ENCODE measurements around the gene EFCAB11. TPM values are rescaled to one million over a fixed set of nuclear protein-coding genes. Genes with fewer than 3 reads are reported as not detected.

The EFCAB11 gene, protein sequence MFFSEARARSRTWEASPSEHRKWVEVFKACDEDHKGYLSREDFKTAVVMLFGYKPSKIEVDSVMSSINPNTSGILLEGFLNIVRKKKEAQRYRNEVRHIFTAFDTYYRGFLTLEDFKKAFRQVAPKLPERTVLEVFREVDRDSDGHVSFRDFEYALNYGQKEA
- 2.7 and 3.4 TPM in 2 replicates for total RNA-seq

DNA sequence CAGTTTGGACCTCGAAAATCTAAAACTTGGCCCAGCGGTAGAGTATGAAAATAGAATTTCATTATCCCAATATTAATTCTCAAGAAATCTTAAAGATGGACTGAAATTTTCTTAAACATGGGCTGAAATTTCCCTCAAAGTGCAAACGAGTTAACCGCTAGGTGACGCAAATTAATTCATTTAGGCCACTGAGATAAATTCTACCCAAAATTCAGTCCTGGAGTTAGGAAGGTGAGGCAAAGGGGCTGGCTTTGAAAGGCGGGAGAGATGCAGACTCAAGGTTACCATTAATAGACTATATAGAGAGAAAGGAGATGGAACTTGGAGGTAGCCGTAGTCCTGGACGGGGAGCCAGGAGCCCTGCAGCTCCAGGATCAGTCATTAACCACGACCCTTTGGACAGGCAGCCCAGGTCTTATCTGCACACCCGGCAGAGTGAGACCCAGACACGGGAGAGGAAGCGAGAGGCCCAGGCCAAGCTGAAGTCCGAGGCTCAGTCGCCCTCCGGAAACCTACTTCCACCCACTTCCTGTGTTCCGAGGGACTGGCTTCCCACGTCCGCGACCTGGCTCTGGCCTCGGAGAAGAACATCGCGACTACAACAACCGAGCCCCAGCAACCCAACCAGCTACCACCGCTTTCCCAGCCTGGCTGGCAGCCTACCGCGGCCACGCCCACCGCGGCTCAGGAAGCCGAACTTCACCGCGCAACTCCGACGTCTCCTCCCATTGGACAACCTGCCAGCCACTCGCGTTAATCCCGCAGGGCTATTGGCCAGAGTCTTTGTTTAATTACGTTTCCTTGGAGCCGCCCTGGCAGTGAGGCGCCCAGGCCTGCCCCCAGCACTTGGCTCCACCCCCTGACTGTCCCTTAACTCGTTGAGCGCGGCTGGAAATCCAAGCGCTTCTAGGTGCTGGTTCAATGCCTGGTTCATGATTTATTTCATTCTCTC lies at the start of gene EFCAB11:
Gene EFCAB11, minus strand, starts transcription at position 661 of the 952 bp plus-strand sequence. Its CDS starts 70 bp downstream, at position 591.
- peak; percentile 98 to 99 for DNase-seq (ENCODE audit: low read depth in 2 of 2)

DNA sequence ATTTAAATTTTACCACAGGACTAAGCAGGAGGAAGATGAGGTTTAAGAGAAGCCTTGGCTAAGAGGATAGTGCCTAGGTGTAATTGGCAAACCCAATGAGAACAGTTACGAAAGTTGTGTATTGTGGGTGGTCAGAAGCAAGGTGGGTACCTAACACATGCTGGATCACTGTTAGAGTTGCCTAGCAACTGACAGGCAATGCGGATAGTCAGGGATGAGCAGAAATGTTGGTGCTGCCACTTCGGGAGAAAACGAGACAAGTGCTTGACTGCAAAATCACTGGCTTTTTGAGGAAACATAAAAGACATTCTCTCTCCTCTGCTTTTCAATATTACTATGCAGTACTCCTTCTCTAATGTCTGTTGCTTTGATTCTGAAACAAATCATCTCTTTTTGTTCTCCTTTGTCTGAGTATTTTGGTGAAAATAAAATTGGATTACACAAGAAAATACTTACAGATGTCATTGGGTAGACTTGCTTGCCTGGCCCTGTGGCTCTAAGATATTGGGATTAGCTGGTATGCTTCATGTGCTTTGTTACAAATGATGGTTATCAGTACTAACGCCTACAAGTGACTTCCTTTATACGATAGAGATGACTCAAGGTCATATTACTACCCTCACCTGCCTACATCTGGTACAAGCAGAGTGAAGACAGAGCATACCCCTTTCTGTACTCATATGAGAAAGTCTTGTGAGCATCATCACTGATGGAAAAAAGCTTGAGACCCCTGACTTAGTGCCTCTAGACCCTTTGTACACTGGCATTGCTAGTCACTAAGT lies 49.2 kb upstream of the EFCAB11 start:
- no peak for DNase-seq (ENCODE audit: low read depth in 2 of 2)

DNA sequence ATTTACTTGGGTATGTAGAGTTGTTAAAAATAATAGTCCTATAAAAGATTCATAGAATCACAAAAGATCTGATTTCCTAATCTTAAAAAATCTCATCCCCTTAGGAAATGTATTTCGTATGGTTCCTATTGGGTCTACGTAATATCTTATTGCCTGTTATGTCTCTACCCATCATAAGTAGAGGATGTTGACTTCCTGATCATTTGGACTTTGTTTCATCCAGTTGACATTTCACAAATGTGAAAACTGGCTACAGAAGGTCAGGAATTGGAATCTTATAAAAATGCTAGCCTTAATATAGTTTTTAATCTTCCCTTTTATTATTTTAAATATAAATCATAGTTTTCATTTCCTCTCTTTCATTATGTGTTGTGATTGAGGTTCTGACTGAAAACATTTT lies 46.4 kb upstream of the EFCAB11 start:
- DNase-seq (ENCODE audit: low read depth in 2 of 2): no peak

DNA sequence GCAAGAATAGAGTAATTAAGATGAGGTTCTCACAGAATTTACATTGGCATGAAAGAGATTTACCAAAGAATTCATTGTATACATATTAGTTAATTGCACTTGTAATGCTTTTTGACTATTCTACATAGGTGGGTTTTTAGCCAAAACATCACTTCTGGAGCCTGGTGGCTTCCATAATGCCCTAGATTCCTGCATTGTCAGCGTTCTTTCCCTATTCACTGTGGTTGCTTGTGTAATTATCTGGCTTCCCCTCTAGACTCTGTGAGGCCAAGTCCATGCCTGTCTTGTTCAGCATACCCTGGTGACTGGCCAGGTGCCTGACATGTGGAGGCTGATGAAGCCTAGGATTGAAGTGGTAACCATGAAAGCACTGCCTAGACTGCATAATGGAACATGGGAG lies 42.4 kb upstream of the EFCAB11 start:
- DNase-seq (ENCODE audit: low read depth in 2 of 2): no peak

DNA sequence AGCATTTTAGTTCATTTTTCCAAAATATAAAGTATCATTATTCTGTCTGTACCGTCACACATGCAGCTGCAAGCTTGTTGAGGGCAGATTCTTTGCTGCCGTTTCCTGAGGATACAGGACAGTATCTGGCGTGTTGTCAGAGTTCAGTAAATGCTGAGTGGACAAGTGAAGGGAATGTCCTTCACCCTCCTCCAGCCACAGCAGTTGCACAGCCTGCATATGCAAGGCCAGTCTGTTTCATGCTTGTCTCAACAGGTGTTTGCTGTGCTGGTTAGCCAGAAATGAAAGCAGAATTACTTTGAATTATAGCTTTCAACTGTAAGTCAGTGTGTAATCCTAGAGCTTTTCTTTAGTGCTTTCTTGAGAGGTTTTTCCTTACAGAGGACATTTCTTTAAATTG lies 37.7 kb upstream of the EFCAB11 start:
- DNase-seq (ENCODE audit: low read depth in 2 of 2): no peak

DNA sequence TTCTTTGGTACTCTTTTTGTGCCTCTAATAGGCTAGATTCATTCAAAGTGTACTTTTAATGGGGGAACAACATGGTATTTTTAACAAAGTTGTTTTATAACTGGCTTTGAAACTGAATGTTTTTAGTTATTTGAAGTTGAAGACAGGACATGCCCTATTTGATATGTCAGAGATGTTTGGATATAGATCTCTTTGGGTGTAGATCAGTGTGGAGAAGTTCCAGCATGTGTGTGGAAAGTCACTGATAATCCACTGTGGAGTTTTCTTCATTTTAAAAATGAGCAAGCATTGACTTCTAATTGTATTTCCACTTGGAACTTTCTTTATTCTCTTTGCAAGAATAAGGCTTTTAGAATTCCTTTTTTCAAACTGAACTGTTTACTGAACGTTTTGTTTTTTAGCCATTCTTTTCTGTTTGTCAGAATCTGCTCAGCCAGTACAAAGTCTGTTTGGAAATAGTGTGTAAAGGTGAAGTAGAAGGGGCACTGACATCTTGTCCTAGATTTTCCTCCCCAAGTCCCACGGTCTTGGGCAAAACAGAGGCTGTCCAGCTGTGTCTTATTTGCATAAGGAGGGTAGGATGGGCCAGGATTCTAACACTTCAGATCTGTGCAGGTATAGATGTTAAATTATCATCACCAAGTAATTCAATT lies 36.2 kb upstream of the EFCAB11 start:
- DNase-seq (ENCODE audit: low read depth in 2 of 2): no peak

DNA sequence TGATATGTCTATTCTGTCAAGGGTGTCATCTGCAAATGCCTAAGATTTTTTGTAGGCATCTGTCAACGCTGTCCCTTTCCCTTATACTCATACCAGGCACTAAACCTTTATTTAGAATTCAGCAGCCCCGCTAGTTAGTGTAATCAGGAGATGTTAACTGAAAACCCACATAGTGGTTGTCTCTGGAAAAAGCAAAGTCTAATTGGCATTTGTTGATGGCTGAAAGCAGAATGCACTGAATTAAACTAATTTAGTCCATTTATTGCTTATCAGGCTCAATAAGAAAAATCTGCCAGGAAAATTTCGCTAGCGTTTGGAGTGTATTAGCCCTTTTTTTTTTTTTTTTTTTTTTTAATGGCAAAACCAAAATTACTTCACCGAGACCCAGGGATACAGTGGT lies 35.7 kb upstream of the EFCAB11 start:
- DNase-seq (ENCODE audit: low read depth in 2 of 2): no peak

DNA sequence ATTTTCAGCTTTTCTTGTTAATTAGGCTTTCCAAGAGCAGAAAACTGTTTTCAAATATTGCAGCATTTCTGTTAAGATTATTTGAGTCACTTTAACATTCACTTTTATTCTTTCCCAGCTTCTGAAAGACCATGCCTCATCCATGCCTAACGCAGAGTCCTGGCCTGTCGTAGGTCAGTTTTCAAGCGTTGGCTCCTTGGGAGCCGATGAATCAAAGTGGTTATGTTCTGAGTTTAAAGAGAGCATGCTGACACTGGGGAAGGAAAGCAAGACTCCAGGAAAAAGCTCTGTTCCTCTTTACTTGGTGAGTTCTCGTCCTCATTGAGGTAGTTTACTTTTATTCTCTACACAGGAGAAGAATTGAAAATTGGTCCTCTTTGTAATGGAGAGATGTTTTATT lies 34.3 kb upstream of the EFCAB11 start:
- no peak for DNase-seq (ENCODE audit: low read depth in 2 of 2)

DNA sequence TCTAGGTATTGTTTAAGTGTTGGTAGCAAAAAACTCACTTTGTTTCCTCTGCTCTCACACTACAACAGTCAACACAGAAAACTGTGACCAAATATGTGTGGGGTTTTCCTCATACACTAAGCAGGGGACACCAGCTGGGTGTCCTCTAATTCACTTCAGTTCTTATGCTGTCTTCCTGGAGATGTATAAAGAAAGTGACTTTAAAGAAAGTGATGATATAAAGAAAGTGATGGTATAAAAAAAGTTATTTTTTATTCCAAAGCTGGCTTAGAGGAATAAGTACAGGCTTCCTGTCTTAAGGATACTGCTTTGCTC lies 32.6 kb upstream of the EFCAB11 start:
- no peak for DNase-seq (ENCODE audit: low read depth in 2 of 2)

DNA sequence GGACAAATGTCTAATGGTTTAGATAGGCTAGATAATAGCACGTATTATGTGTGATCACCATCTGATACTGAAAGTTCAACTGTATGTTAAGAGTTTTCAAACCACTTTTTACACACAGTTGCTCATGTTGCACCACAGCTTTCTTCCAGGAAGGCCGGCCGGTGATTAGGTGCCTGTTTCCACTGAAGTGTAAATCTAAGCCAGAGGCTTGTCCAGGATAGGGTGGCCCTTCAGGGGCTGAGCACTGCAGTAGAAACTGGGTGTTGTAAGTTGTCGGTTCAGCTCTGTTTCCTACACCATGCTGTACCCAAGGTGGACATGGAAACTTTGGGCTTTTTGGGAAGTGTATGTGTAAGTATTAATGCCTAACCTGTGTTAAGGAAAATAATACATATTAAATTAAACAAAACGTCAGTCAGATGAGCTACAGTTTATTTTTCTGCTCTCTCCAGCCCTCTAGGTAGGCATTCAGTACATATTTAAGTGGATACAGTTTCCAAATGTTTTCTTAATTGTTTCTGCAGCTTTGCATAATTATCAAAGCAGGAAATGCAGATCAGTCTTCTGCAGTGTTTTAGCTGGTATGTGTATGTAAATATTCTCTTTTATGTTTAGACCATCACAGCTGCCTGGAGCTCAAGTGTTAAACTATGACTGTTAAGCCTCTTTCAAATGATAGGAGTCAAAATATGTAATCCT lies 32.1 kb upstream of the EFCAB11 start:
- DNase-seq (ENCODE audit: low read depth in 2 of 2): no peak

DNA sequence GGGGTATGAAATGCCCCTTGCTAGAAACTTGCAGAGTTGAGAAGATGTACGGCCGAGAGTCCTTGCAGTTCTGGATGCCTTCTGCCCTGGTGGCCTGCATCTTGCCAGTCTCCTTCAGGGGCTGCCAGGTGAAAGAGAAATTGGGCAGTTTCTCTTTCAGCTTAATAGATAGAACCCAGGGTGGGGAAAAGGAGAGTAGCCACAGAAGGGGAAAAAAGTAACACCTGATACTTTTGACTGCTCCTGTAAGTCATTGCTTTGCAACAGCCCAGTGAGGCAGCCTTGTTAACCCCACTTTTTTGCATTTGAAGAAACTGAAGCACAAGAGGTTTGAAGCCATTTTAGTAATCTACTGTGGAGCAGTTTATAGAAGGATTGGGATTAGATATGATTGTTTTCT lies 28.8 kb upstream of the EFCAB11 start:
- DNase-seq (ENCODE audit: low read depth in 2 of 2): no peak

DNA sequence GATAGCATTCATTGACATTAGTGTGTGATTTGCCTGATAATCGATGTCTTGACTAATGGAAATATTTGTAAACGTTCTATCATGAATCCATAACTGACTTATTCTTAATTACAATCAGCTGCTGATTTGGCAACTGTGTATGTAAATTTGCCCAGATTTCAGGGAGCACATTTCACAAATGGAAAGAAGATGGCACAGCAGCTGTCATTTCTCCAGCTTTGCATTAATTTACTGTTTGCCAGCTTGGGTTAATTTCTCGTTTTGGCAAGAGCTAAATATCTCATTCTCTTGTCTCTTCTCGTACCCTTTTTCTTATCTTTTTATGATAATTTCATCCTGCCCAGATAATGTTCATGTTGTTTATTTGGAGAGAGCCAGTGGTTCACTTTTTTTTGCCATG lies 24.1 kb upstream of the EFCAB11 start:
- DNase-seq (ENCODE audit: low read depth in 2 of 2): no peak

DNA sequence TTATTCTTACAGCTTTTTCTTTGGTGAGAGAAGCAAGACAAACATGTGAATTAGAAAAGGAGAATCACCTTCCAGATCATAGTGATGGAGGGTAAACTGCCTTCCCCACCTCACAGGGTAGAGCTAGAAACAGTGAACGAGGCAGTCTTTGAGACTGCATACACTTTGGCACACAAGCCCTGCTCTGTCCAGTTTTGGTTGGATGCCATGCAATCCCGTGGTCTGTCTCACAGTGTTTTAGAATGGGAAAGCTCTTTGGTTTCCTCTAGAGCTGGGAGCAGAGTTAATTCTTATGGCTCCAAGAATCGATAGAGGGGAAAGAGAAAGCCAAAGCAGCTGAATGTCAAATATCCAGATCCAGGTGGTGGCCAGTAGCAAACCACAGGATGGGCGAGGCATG lies 23.1 kb upstream of the EFCAB11 start:
- no peak for DNase-seq (ENCODE audit: low read depth in 2 of 2)

DNA sequence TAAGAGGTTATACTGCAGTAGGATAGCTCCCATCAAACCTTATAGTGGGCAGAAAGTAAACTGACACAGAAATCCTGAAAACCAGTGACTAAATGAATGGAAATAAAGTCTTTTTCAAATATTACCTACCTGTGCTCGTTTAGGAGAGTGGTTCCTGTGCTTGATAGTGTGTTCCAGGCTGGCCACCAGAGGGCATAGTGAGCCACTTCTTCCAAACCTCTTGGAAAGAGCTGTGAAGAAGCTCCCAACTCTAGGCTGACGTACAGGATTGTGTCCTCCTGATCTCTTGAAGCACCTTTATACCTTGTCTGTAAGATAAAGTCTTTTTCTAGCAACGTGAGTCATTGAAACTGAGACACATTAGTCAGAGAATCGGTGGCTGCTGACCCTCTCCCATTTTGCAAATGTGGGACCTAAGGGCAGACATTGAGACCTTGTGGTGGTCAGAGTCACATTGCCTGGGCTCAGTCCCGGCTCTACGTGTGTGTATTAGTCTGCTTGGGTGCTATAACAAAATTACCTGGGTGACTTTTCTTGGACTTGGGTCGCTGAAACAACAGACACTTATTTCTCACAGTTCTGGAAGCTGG lies 18.8 kb upstream of the EFCAB11 start:
- DNase-seq (ENCODE audit: low read depth in 2 of 2): peak; percentile 38 to 76

DNA sequence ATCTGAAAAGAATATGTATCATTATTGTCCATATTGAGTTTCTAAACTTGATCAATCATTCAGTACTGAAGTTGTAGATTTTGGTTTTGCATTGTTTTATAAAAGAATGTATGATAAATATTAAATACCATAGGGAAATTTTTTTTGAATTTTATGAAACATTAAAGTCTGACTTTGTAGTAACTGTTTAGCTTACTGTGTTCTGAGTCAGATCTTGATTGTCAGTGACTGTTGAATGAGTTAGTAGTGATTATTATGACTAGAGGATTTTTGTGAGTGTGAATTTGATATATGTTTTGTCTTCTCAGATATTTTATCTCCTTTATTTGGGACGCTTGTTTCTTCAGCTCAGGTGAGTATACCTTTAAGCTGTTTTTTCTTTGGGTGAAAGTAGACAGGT lies 11.3 kb upstream of the EFCAB11 start:
- no peak for DNase-seq (ENCODE audit: low read depth in 2 of 2)

DNA sequence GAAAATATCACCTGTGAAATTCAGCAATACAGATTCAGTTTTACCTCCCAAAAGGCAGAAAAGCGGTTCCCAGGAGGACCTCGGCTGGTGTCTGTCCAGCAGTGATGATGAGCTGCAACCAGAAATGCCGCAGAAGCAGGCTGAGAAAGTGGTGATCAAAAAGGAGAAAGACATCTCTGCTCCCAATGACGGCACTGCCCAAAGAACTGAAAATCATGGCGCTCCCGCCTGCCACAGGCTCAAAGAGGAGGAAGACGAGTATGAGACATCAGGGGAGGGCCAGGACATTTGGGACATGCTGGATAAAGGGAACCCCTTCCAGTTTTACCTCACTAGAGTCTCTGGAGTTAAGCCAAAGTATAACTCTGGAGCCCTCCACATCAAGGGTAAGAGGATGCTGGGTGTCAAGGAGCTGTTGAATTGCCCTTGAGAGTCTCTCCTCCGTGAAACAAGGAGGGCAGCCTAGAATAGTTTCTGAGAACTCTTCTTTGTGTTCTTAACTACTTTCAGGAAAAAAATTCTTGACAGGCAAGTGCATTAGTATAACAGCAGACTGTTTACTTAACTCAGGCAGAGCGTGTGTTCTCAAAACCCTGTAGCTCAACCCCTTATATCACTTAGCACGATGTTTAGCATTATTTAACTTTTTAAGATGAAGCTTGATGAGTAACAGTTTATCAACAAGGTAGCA lies 8.9 kb upstream of the EFCAB11 start:
- no peak for DNase-seq (ENCODE audit: low read depth in 2 of 2)

DNA sequence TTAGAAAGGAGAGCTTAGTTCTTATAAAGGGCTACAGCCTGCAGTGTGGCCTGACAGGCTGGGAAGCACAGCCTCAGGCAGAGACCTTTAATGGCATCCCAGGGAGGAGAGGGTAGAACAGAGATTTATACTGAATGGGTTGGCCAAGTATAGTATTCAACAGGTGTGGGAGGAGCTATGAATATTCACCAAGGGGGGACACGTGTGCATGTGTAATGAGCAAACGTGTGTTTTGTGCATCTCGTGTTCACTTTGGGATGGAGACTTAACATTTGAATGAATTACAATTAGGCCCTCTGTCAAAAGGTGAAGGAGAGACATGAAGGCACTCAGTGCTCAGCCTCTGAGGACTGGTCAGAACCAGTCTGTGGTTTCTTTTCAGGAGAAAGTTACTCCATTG lies 6.4 kb upstream of the EFCAB11 start:
- no peak for DNase-seq (ENCODE audit: low read depth in 2 of 2)

DNA sequence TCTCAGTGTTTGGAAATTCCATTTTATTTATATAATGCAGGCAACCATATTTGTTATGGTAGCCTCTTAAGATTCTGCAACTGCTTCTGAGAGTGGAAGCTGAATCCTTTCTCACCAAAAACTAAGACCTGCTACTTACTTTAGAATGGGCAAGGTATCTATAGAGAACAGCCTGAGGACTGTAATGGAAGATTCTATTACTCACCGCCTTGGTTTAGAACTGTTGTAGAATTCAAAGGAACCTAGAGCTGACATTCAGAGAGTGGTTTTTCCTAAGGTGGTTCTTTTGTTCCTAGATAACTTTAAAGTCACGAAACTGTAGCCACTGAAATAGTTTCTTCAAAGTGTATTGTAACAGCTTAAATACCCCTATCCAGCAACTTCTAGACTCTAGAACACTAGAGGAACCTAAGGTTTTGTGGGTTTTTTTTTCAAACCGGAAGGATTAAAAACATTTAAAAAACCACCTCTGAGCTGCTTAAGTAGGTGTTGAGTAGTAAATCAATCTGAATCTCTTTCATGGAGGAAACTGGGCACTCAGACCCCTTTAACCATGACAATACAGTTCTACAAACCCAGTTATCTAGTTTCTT lies 5.4 kb upstream of the EFCAB11 start:
- no peak for DNase-seq (ENCODE audit: low read depth in 2 of 2)

DNA sequence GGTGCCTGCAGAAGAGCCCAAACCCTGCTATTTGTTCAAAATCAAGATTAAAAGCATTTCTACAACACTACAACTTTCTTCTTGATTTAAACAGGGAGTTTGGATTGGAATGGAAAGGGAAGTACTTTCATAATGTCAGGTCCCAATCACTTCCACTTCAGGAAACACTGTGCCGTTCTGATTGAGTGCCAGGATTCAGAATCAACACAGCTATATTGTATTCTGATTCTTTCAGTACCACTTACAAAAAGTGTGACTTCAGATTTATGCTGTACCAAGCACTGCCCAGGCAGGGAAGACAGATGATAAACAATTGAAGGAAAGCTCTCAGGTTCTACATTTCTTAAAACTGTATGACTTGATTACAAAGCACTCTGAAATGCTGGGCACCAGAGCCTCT lies 4.4 kb upstream of the EFCAB11 start:
- DNase-seq (ENCODE audit: low read depth in 2 of 2): peak; percentile 45 to 81

DNA sequence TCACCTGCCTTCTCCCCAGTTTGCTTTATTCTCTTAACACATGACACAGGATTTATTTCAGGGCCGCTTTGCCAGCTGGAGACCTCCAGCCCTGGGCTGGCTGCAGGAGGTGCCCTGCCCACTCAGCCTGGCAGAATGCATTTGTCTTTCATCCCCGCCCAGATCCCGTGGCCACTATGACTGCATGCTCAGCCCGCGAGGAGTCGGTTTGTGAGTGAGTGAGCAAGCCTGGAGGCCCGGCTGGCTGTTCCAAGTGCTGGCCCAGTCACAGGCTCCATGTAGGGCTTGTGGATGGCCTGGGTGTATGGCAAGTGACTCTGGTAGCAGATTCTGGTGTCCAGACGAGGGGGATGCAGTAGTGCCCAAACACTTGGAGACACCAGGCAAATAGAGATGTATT lies 3.3 kb upstream of the EFCAB11 start:
- no peak for DNase-seq (ENCODE audit: low read depth in 2 of 2)

All from dermis microvascular lymphatic vessel endothelial cell (primary cell).